ENCODE measurements around the gene ASB4.

DNA sequence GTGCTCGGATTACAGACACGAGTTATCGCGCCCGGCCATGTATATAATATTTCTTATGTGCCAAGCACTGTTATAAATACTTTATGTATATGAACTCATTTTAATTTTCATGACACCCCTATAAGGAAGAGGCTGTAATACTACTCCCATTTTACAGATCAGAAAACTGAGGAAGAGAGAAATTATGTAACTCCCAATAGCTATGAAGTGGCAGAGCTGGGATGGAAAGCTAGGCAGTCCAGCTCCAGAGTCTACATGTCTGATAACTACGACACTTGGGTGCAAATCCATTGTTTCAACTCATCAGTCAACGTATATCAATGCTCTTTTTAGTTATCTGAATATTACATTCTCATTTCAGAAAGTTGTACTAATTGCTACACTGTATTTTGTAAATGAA is 93.6 kb downstream of the ASB4 start:
- no peak for TF ChIP-seq EZH2 (IDR thresholded peaks at IDR 0.05; ENCODE audit: low read length, unreplicated experiment)
- TF ChIP-seq, protein P1, sequence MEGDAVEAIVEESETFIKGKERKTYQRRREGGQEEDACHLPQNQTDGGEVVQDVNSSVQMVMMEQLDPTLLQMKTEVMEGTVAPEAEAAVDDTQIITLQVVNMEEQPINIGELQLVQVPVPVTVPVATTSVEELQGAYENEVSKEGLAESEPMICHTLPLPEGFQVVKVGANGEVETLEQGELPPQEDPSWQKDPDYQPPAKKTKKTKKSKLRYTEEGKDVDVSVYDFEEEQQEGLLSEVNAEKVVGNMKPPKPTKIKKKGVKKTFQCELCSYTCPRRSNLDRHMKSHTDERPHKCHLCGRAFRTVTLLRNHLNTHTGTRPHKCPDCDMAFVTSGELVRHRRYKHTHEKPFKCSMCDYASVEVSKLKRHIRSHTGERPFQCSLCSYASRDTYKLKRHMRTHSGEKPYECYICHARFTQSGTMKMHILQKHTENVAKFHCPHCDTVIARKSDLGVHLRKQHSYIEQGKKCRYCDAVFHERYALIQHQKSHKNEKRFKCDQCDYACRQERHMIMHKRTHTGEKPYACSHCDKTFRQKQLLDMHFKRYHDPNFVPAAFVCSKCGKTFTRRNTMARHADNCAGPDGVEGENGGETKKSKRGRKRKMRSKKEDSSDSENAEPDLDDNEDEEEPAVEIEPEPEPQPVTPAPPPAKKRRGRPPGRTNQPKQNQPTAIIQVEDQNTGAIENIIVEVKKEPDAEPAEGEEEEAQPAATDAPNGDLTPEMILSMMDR (conservative IDR thresholded peaks at IDR 0.05; ENCODE audit: low read depth, low read length): no peak

Measured in PC-3 (cell line).